Measurements from ENCODE around the gene CFAP43.

CFAP43 gene

DNA sequence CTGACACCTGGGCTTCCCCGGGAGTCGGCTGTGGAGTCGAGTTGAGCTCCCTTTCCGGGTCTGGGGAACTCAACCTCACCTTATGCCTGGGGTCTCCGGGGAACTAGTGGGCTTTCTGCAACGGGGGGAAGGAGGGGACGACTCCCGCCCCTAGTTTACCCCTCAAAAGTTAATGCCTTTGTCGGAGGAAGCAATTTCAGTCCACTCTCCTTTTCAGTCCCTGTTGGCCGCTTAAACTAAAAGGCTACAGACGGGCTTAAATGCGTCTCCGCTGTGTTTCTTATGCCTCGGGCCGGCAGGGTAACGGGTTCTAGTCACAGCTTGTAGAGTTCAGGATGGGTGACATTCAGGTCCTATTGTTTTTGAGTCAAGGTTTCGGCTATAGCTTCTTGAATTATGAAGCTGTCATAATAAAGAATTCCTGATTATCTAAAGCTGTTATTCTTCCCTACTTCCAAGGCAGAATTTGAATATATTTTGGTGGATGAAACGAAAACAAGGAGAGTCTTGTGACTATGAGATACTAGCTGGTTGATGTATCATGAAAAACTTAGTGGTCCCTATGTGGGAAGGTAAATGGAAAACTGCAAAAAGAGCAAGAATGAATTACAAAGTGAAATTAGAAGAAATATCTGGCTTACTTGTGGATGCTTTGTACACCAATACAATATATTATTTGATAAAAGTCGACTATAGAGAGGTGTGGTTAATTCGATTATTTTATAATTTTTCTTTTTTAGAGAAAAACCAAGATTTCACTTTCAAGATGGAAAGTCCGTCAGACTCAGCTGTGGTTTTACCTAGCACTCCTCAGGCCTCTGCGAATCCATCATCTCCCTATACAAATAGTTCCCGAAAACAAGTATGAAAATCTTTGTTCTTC, 109.7 kb downstream of the CFAP43 start:
- TF ChIP-seq, protein P1, sequence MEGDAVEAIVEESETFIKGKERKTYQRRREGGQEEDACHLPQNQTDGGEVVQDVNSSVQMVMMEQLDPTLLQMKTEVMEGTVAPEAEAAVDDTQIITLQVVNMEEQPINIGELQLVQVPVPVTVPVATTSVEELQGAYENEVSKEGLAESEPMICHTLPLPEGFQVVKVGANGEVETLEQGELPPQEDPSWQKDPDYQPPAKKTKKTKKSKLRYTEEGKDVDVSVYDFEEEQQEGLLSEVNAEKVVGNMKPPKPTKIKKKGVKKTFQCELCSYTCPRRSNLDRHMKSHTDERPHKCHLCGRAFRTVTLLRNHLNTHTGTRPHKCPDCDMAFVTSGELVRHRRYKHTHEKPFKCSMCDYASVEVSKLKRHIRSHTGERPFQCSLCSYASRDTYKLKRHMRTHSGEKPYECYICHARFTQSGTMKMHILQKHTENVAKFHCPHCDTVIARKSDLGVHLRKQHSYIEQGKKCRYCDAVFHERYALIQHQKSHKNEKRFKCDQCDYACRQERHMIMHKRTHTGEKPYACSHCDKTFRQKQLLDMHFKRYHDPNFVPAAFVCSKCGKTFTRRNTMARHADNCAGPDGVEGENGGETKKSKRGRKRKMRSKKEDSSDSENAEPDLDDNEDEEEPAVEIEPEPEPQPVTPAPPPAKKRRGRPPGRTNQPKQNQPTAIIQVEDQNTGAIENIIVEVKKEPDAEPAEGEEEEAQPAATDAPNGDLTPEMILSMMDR (IDR thresholded peaks at IDR 0.05; ENCODE audit: low read depth, low read length): no peak
- DNase-seq (ENCODE audit: low read depth, low spot score): peak; percentile 28
- peak overlapping the region; percentile 93 for H3K4me3 ChIP-seq (ENCODE audit: low read depth, low read length)
- in situ Hi-C loops (cut with HindIII; ENCODE audit: low sequenced_read_pairs): no loop called here

DNA sequence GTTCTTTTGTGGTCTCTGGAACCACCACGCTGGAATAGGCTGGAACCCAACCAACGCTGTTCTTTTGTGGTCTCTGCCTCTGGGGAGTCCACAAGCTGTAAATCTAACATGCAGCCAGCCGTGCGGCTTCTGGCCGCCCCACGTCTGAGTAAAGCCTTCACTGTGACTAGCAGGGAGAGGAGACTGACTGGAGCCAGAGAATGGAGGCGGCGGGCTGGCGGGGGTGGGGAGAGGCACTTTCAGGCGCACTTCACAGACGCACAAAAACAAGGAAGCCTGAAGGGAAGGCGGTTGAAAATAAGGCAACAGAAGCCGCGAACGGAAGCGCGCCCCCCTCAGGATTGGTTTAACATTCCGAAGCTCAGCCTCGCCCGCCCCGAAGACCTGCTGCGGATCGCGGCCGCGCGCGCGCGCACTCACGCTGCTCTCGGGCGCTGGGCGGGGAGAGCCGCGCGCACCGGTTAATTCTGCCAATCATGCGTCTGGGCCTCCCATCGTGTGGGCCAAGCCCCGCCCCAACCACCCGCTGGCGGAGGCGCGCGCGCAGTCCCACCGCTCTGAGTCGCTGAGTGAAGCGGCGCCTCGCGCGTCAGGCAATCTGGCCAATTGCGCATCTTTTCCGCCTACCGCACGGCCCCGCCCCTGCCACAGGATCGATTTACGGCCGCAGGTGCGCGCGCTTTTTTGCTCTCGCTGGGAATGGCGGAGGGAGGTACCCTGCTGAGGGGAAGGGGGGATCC, 110.5 kb downstream of the CFAP43 start, which contains the start of gene SFR1:
SFR1 (plus strand) TSS at position 687 of the 740 bp plus-strand sequence; CDS start at position 700, 13 bp downstream.
- peak within 1 kb of the TSS; percentile 93 for H3K4me3 ChIP-seq (ENCODE audit: low read depth, low read length)
- TF ChIP-seq, protein P1 (IDR thresholded peaks at IDR 0.05; ENCODE audit: low read depth, low read length): peak; percentile 51
- DNase-seq (ENCODE audit: low read depth, low spot score): peak; percentile 99
- in situ Hi-C loops (cut with HindIII; ENCODE audit: low sequenced_read_pairs): no loop called here

DNA sequence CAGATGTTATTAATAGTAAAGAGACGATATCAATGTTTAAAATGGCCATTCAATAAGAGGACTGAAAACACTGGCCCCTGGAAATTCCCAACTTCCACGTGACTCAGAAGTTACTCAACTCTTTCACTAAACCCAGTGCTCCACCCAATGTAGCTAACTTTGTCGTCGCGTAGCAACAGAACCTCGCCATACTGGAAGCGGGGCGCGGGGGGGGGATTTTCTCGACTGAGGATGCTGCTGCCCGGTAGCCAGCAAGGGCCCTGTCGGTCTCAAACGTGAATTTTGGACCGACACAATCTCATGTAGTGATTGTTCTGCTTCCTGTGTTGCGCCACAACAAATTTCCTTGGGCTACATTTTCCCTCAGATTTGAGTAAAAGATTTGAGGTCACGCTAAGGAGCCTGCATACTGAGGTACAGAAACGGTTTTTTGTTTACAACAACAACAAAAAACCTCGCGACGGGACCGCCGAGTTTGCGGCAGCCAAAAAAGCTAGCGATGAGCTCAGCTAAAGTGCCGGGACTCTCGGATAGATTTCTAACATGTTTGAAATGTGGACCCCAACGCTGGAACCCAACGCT, 111.2 kb downstream of the CFAP43 start:
- in situ Hi-C loops (cut with HindIII; ENCODE audit: low sequenced_read_pairs): no loop called here
- peak; percentile 96 for DNase-seq (ENCODE audit: low read depth, low spot score)

DNA sequence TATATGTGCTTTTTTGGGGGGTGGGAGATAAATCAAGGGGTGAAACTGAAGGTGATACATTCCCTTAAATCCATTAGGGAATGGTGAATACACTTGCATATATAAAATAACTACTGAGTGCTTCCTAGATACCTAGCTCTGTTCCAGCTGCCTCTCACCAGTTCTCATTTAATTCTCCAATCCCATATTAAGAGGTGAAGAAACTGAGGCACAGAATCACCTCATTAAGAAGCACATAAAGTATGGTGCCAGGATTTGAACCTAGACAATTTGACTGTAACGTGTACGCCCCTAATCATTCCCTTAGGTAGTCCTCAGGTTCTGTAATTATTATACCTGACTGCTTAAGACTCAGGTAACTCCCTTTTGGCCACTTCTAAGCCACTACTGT, 111.7 kb downstream of the CFAP43 start:
- in situ Hi-C loops (cut with HindIII; ENCODE audit: low sequenced_read_pairs): no loop called here
- TF ChIP-seq, protein P1 (IDR thresholded peaks at IDR 0.05; ENCODE audit: low read depth, low read length): no peak
- H3K4me3 ChIP-seq (ENCODE audit: low read depth, low read length): peak overlapping the region; percentile 62
- no peak for DNase-seq (ENCODE audit: low read depth, low spot score)

More for the DNA sequence above, 111.2 kb downstream of the CFAP43 start:
- TF ChIP-seq, protein P1 (IDR thresholded peaks at IDR 0.05; ENCODE audit: low read depth, low read length): no peak
- peak overlapping the region; percentile 62 for H3K4me3 ChIP-seq (ENCODE audit: low read depth, low read length)

DNA sequence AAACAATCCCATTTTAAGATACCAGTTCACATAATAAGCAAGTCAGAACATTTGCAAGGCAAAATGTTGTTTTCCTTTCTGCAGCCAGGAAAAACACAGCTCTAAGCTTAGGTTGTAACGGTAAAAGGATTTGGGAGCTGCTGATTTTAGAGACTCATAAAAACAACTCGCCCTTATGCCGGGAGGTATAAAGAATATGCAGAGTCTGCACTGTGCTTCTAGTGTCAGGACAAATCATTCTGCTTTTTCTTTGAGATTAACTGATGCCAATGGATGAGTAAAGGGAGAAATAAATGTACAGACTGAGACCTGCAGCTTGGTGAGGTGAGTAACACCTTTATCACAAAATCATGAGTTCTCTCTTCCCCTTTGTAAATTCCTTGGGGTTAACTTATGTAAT, 112.2 kb downstream of the CFAP43 start:
- in situ Hi-C loops (cut with HindIII; ENCODE audit: low sequenced_read_pairs): no loop called here
- peak; percentile 24 for DNase-seq (ENCODE audit: low read depth, low spot score)

More for the DNA sequence above, 112.2 kb downstream of the CFAP43 start:
- TF ChIP-seq, protein P1 (IDR thresholded peaks at IDR 0.05; ENCODE audit: low read depth, low read length): no peak
- H3K4me3 ChIP-seq (ENCODE audit: low read depth, low read length): no peak overlapping the region

Data from astrocyte of the spinal cord (primary cell).